Mucosa of descending colon (tissue), 3 donors: ENCODE data around the gene TGM3. TPM values are rescaled to one million over a fixed set of nuclear protein-coding genes. Genes with fewer than 3 reads are reported as not detected.

ENCODE experiments used
- ATAC-seq: fragments of 200-7000 bp; cut with Tn5 transposase; one replicate; pipeline ENCODE4 v1.9.1; 2020; ENCODE audit warnings: mild to moderate bottlenecking, moderate library complexity
- DNase-seq, 3 donors: peaks; one replicate each; pipeline ENCODE4 v3.0.0-alpha.2; 2020
- H3K36me3 ChIP-seq: fragments of 200-600 bp; one replicate; pipeline ENCODE4 v1.8.0; 2021; ENCODE audit warnings: low read depth, mild to moderate bottlenecking
- H3K4me1 ChIP-seq: fragments of 200-600 bp; one replicate; pipeline ENCODE4 v1.8.0; 2021; ENCODE audit warnings: low read depth, mild to moderate bottlenecking
- H3K4me3 ChIP-seq: fragments of 200-600 bp; one replicate; pipeline ENCODE4 v1.8.0; 2021; ENCODE audit warnings: mild to moderate bottlenecking
- H3K9me3 ChIP-seq: fragments of 200-600 bp; one replicate; pipeline ENCODE4 v1.8.0; 2021; ENCODE audit warnings: mild to moderate bottlenecking
- intact Hi-C, 2 donors: fragments of 100-400 bp; cut with DNase I in 1 of 2; cut with micrococcal nuclease in 1 of 2; formaldehyde crosslinking; loops; one replicate each; pipeline versions ENCODE4 v1.11.0 to v1.11.1; 2022; cut with DNase I, micrococcal nuclease
- total RNA-seq, 3 donors: library from RNA; stranded (reverse); fragmentation: NEBNext Ultra II Directional in 2 of 3; extraction: Animal tissue kit (Norgen Biotek cat#: 25700) in 2 of 3; gene quantifications; one replicate each; pipeline versions ENCODE4 v1.2.1 to v1.2.4, GENCODE V29; 2021 to 2023
- TF ChIP-seq, protein P1 (sequence below): fragments of 200-600 bp; IDR thresholded peaks from one replicate; pipeline ENCODE4 v1.8.0; 2022; ENCODE audit warnings: antibody characterized with exemption, mild to moderate bottlenecking
- donor health status: DM: no; HTN: no; CAD: no; lungs with moderate emphysema.
- donor health status: DM: no; HTN: no; CAD: no.
- donor health status: DM: no; HTN: yes; CAD: no.

TGM3 gene
- total RNA-seq, 3 donors from 2014 or later = 0.09 to 0.84 (median 0.29) TPM

DNA sequence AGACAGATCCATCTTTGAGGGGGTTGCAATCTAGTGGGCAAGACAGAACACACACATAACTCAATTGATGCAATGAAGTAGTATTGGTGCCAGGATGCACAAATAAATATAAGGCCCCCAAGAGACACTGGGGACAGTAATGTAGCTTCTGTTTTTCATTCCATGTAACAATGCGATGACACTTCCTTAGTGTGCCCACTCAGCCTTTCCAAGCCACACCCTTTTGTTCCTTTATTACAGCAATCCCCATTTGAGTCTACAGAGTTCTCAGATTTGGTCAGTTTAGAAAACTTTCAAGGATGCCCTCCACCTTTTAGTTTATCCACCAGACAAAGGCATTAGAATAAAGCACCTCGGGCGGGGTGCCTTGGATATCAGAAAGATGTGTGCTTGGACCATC is 15.5 kb downstream of the TGM3 start:
- TF ChIP-seq, protein P1, sequence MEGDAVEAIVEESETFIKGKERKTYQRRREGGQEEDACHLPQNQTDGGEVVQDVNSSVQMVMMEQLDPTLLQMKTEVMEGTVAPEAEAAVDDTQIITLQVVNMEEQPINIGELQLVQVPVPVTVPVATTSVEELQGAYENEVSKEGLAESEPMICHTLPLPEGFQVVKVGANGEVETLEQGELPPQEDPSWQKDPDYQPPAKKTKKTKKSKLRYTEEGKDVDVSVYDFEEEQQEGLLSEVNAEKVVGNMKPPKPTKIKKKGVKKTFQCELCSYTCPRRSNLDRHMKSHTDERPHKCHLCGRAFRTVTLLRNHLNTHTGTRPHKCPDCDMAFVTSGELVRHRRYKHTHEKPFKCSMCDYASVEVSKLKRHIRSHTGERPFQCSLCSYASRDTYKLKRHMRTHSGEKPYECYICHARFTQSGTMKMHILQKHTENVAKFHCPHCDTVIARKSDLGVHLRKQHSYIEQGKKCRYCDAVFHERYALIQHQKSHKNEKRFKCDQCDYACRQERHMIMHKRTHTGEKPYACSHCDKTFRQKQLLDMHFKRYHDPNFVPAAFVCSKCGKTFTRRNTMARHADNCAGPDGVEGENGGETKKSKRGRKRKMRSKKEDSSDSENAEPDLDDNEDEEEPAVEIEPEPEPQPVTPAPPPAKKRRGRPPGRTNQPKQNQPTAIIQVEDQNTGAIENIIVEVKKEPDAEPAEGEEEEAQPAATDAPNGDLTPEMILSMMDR = no peak
- H3K4me3 ChIP-seq = no peak overlapping the region

DNA sequence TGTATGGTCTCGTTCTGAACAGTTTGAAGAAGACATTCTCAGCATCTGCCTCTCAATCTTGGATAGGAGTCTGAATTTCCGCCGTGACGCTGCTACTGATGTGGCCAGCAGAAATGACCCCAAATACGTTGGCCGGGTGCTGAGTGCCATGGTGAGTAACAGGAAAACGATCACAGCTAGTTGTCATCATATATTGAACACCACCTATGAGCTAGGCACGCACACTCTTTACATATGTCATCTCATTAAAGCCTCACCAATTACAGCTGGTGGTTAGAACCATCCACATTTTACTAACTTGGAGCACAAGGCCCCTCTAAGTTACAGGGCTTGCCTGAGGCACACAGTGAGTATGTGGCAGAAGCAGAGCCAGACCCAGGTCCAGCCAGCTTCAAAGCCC is 17.1 kb downstream of the TGM3 start:
- TF ChIP-seq, protein P1 = no peak

More for the DNA sequence above, 15.5 kb downstream of the TGM3 start:
- no peaks in the 10 kb centered on the region for H3K4me1 ChIP-seq
- intact Hi-C loops = no loop called here
- ATAC-seq (no peak), DNase-seq (no peak)
- no peaks in the 10 kb centered on the region for H3K9me3 ChIP-seq
- no peaks in the 10 kb centered on the region for H3K36me3 ChIP-seq

DNA sequence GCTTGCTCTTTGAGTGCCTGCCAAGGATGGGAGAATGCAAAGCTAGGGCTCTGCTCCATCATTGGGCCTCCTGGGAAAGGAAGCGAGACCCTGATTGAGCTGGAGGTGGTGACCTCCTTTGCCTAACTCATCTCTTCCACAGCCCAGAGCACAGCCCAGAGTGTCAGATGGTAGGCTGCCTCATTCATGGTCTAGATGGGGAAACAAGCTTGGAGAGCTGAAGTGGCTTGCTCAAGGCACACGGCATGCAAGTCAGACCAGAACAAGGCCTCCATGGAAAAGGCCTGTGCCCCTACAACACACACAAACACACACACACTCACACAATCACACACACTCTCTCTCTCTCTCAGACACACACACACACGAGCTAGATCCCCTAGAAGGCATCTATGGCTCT is 17.5 kb downstream of the TGM3 start:
- Histone ChIP-seq H3K9me3 (no peaks in the 10 kb centered on the region), H3K4me1 (no peaks in the 10 kb centered on the region), H3K36me3 (no peaks in the 10 kb centered on the region), H3K4me3 (no peak overlapping the region)
- DNase-seq = no peak
- ATAC-seq = no peak
- TF ChIP-seq, protein P1 = no peak
- intact Hi-C loops = no loop called here

More for the DNA sequence above, 17.1 kb downstream of the TGM3 start:
- H3K4me3 ChIP-seq = no peak overlapping the region
- ATAC-seq (no peak), DNase-seq (no peak)
- intact Hi-C loops = no loop called here
- H3K4me1 ChIP-seq = no peaks in the 10 kb centered on the region
- no peaks in the 10 kb centered on the region for H3K36me3 ChIP-seq
- no peaks in the 10 kb centered on the region for H3K9me3 ChIP-seq

DNA sequence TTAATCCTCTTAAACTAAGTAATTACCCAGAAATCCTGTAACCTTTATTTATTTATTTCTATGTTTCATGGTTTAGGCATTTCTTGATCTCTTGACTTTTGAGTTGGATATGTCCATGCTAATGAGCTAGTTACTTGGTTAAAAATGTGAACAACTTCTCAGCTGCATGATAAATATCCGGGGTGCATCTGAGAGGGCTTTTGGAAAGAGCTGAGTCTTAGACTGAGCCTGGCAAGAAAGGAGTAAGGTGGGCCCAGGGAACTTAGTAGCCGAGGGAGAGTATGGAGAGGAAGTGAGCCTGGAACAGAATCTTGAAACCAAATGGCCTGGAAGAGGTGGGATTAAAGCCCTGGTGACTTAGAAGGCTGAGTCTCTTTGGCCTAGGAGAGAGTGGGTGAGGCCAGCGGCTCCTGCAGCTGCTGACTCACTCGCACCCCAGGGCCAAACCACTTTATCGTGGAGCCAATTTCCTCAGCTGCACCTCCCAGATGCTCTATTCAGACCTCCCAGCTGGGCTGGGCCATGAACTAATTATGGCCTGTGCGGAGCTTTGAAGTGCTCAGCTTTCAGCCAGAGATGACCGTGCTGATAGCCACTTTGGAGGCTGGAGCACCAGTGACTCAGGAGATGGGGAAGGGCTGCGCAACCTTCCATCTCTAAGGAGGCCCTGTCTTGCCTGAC is 19.1 kb downstream of the TGM3 start:
- ATAC-seq (peak; percentile 74), DNase-seq (no peak)
- Histone ChIP-seq H3K4me3 (no peak overlapping the region), H3K4me1 (no peaks in the 10 kb centered on the region), H3K9me3 (no peaks in the 10 kb centered on the region), H3K36me3 (no peaks in the 10 kb centered on the region)
- TF ChIP-seq, protein P1 = no peak
- intact Hi-C loops = no loop called here

DNA sequence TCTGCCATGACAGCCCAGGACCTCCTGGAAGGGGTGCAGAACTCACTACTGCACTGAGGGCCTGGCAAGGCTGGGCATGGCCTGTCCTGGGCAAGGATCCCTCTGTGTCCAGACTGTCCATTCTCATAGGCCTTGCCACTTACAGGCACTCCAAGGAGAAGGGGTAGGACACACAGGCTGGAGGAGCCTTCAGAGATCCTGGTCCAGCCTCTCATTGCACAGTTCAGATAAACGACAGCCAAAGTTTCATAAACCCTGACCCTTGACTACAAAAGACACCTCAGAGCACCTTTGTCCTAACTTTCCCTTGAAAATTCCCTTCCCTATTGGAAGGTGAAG is 19.6 kb downstream of the TGM3 start:
- Histone ChIP-seq H3K4me3 (no peak overlapping the region), H3K9me3 (no peaks in the 10 kb centered on the region), H3K36me3 (no peaks in the 10 kb centered on the region), H3K4me1 (no peaks in the 10 kb centered on the region)
- no peak for DNase-seq
- intact Hi-C loops = no loop called here
- no peak for ATAC-seq
- TF ChIP-seq, protein P1 = no peak
